ENCODE measurements around the gene PRR32.
"Not testable (repeated sequence)": the region's sequence is repeated elsewhere in the genome, so short reads cannot be mapped to it uniquely, and the experiment has no call there.

The PRR32 gene

GRCh38 chrX:126819429-126819828 lies at the start of gene PRR32:
TSS of gene PRR32 (plus strand) at chrX:126819729. CDS start at chrX:126819844, 115 bp downstream.
- Mint-ChIP-seq H3K4me1 (no peaks in the 10 kb centered on the region), H3K27ac (no peak within 1 kb of the TSS), H3K4me3 (no peak within 1 kb of the TSS), H3K27me3 (no peaks in the 10 kb centered on the region), H3K36me3 (no peaks in the 10 kb centered on the region), H3K9me3 (no peaks in the 10 kb centered on the region)
- no peak for ATAC-seq

- Mint-ChIP-seq H3K4me3 (no peak overlapping the region), H3K27ac (no peak overlapping the region), H3K36me3 (no peaks in the 10 kb centered on the region), H3K9me3 (peaks cover 8% of the 10 kb centered on the region), H3K27me3 (no peaks in the 10 kb centered on the region), H3K4me1 (no peaks in the 10 kb centered on the region)
- ATAC-seq = no peak
These were observed 49.4 kb upstream of the PRR32 start for GRCh38 chrX:126770179-126770578.

GRCh38 chrX:126785539-126785938 lies 34.0 kb upstream of the PRR32 start:
- no peaks in the 10 kb centered on the region for H3K36me3 Mint-ChIP-seq
- no peaks in the 10 kb centered on the region for H3K9me3 Mint-ChIP-seq
- H3K27ac Mint-ChIP-seq = no peak overlapping the region
- H3K4me3 Mint-ChIP-seq = no peak overlapping the region
- ATAC-seq = no peak
- no peaks in the 10 kb centered on the region for H3K27me3 Mint-ChIP-seq
- H3K4me1 Mint-ChIP-seq = no peaks in the 10 kb centered on the region

GRCh38 chrX:126799059-126799458 lies 20.5 kb upstream of the PRR32 start:
- H3K9me3 Mint-ChIP-seq = peaks cover 2% of the 10 kb centered on the region
- H3K36me3 Mint-ChIP-seq = no peaks in the 10 kb centered on the region
- ATAC-seq = no peak
- H3K27me3 Mint-ChIP-seq = no peaks in the 10 kb centered on the region
- no peak overlapping the region for H3K4me3 Mint-ChIP-seq
- H3K4me1 Mint-ChIP-seq = no peaks in the 10 kb centered on the region
- no peak overlapping the region for H3K27ac Mint-ChIP-seq

- ATAC-seq, H3K4me3 Mint-ChIP-seq, H3K36me3 Mint-ChIP-seq, H3K9me3 Mint-ChIP-seq, H3K4me1 Mint-ChIP-seq, H3K27me3 Mint-ChIP-seq, H3K27ac Mint-ChIP-seq: not testable (repeated sequence)
These were observed 12.7 kb upstream of the PRR32 start for GRCh38 chrX:126806784-126807183.

- H3K36me3 Mint-ChIP-seq = no peaks in the 10 kb centered on the region
- ATAC-seq = no peak
These were observed 3.7 kb upstream of the PRR32 start for GRCh38 chrX:126815806-126816205.

GRCh38 chrX:126820700-126821420 lies 1.3 kb downstream of the PRR32 start:
- ATAC-seq = no peak
- Mint-ChIP-seq H3K9me3 (no peaks in the 10 kb centered on the region), H3K4me3 (no peak overlapping the region), H3K27ac (no peak overlapping the region), H3K4me1 (no peaks in the 10 kb centered on the region), H3K36me3 (no peaks in the 10 kb centered on the region), H3K27me3 (no peaks in the 10 kb centered on the region)

More at GRCh38 chrX:126815806-126816205, 3.7 kb upstream of the PRR32 start:
- H3K27ac Mint-ChIP-seq = no peak overlapping the region
- no peaks in the 10 kb centered on the region for H3K4me1 Mint-ChIP-seq
- no peaks in the 10 kb centered on the region for H3K27me3 Mint-ChIP-seq
- H3K4me3 Mint-ChIP-seq = no peak overlapping the region
- H3K9me3 Mint-ChIP-seq = no peaks in the 10 kb centered on the region

- ATAC-seq = no peak
- Mint-ChIP-seq H3K27me3 (no peaks in the 10 kb centered on the region), H3K9me3 (no peaks in the 10 kb centered on the region), H3K4me1 (no peaks in the 10 kb centered on the region), H3K27ac (no peak overlapping the region), H3K36me3 (no peaks in the 10 kb centered on the region), H3K4me3 (no peak overlapping the region)
These were observed 4.9 kb downstream of the PRR32 start for GRCh38 chrX:126824338-126825007.

GRCh38 chrX:126825566-126826193 lies 6.2 kb downstream of the PRR32 start:
- no peak overlapping the region for H3K4me3 Mint-ChIP-seq
- H3K27ac Mint-ChIP-seq = no peak overlapping the region
- H3K36me3 Mint-ChIP-seq = no peaks in the 10 kb centered on the region
- H3K27me3 Mint-ChIP-seq = no peaks in the 10 kb centered on the region
- no peak for ATAC-seq
- no peaks in the 10 kb centered on the region for H3K9me3 Mint-ChIP-seq
- no peaks in the 10 kb centered on the region for H3K4me1 Mint-ChIP-seq

GRCh38 chrX:126836186-126836585 lies 16.7 kb downstream of the PRR32 start:
- H3K27me3 Mint-ChIP-seq = no peaks in the 10 kb centered on the region
- H3K36me3 Mint-ChIP-seq = no peaks in the 10 kb centered on the region
- no peaks in the 10 kb centered on the region for H3K9me3 Mint-ChIP-seq
- no peak overlapping the region for H3K27ac Mint-ChIP-seq
- no peak overlapping the region for H3K4me3 Mint-ChIP-seq
- no peaks in the 10 kb centered on the region for H3K4me1 Mint-ChIP-seq
- ATAC-seq = no peak

GRCh38 chrX:126847143-126847542 lies 27.6 kb downstream of the PRR32 start:
- H3K36me3 Mint-ChIP-seq = no peaks in the 10 kb centered on the region
- no peaks in the 10 kb centered on the region for H3K27me3 Mint-ChIP-seq
- peaks cover 2% of the 10 kb centered on the region for H3K9me3 Mint-ChIP-seq
- no peak for ATAC-seq
- H3K4me1 Mint-ChIP-seq = no peaks in the 10 kb centered on the region
- H3K4me3 Mint-ChIP-seq = no peak overlapping the region
- H3K27ac Mint-ChIP-seq = no peak overlapping the region

GRCh38 chrX:126855839-126856524 lies 36.5 kb downstream of the PRR32 start:
- ATAC-seq = no peak
- no peak overlapping the region for H3K27ac Mint-ChIP-seq
- no peak overlapping the region for H3K4me3 Mint-ChIP-seq
- H3K27me3 Mint-ChIP-seq = no peaks in the 10 kb centered on the region
- H3K4me1 Mint-ChIP-seq = no peaks in the 10 kb centered on the region
- H3K36me3 Mint-ChIP-seq = no peaks in the 10 kb centered on the region
- peaks cover 2% of the 10 kb centered on the region for H3K9me3 Mint-ChIP-seq
